Measurements from ENCODE around the gene AGT.
"Not testable (repeated sequence)": the region's sequence is repeated elsewhere in the genome, so short reads cannot be mapped to it uniquely, and the experiment has no call there.

AGT gene

GRCh38 chr1:230706887-230707731 lies 6.8 kb downstream of the AGT start:
- no peak for DNase-seq

- DNase-seq = no peak
Observed at GRCh38 chr1:230706020-230706699, 7.8 kb downstream of the AGT start.

- no peak for DNase-seq
Observed at GRCh38 chr1:230705289-230706019, 8.5 kb downstream of the AGT start.

GRCh38 chr1:230704830-230705229 lies 9.1 kb downstream of the AGT start:
- DNase-seq = no peak

GRCh38 chr1:230703679-230704385 lies 10.1 kb downstream of the AGT start:
- DNase-seq = no peak

GRCh38 chr1:230702934-230703678 lies 10.8 kb downstream of the AGT start:
- DNase-seq = peak; percentile 59

GRCh38 chr1:230701895-230702768 lies 11.8 kb downstream of the AGT start:
- no peak for DNase-seq

- DNase-seq = no peak
Observed at GRCh38 chr1:230701434-230701833, 12.5 kb downstream of the AGT start.

- DNase-seq = no peak
Observed at GRCh38 chr1:230700132-230700531, 13.8 kb downstream of the AGT start.

GRCh38 chr1:230699716-230700115 lies 14.2 kb downstream of the AGT start:
- no peak for DNase-seq

GRCh38 chr1:230698964-230699363 lies 15.0 kb downstream of the AGT start:
- DNase-seq = not testable (repeated sequence)

- DNase-seq = no peak
Observed at GRCh38 chr1:230698130-230698529, 15.8 kb downstream of the AGT start.

GRCh38 chr1:230696722-230697437 lies 17.0 kb downstream of the AGT start:
- no peak for DNase-seq

- no peak for DNase-seq
Observed at GRCh38 chr1:230696218-230696617, 17.7 kb downstream of the AGT start.

- no peak for DNase-seq
Observed at GRCh38 chr1:230694991-230695390, 18.9 kb downstream of the AGT start.

GRCh38 chr1:230694464-230694863 lies 19.5 kb downstream of the AGT start:
- no peak for DNase-seq

- no peak for DNase-seq
Observed at GRCh38 chr1:230693777-230694176, 20.1 kb downstream of the AGT start.

- no peak for DNase-seq
Observed at GRCh38 chr1:230693221-230693620, 20.7 kb downstream of the AGT start.

GRCh38 chr1:230691615-230692014 lies 22.3 kb downstream of the AGT start:
- no peak for DNase-seq

- DNase-seq = no peak
Observed at GRCh38 chr1:230690101-230690500, 23.8 kb downstream of the AGT start.

GRCh38 chr1:230686747-230687146 lies 27.2 kb downstream of the AGT start:
- no peak for DNase-seq
